HL-60/S4 treated with retinoic acid at 250 ng/mL for 4 days and 3 days (cell line): Measurements from ENCODE around the gene FBXL16.

Source experiments
- in situ Hi-C: fragments of 300-500 bp; cut with MboI; formaldehyde crosslinking; loops from 2 replicates; pipeline ENCODE4 v1.7.0; 2022; ENCODE audit warnings: low sequenced_read_pairs

The FBXL16 gene

GRCh38 chr16:734981-735881, 29.6 kb upstream of the FBXL16 start:
- in situ Hi-C loops, result no loop called here

- in situ Hi-C loops, result no loop called here
Measured at GRCh38 chr16:734208-734980, 28.8 kb upstream of the FBXL16 start.

GRCh38 chr16:733382-734207, 28.0 kb upstream of the FBXL16 start:
- in situ Hi-C loops, result no loop called here

GRCh38 chr16:732936-733335, 27.3 kb upstream of the FBXL16 start:
- in situ Hi-C loops, result no loop called here

GRCh38 chr16:732332-732731, 26.7 kb upstream of the FBXL16 start:
- in situ Hi-C loops, result no loop called here

GRCh38 chr16:730666-731509, 25.3 kb upstream of the FBXL16 start:
- in situ Hi-C loops, result no loop called here

GRCh38 chr16:729768-730665, 24.4 kb upstream of the FBXL16 start:
- in situ Hi-C loops, result no loop called here

- in situ Hi-C loops, result no loop called here
Measured at GRCh38 chr16:728890-729744, 23.5 kb upstream of the FBXL16 start.

GRCh38 chr16:728131-728889, 22.7 kb upstream of the FBXL16 start:
- in situ Hi-C loops, result no loop called here

GRCh38 chr16:727291-727977, 21.8 kb upstream of the FBXL16 start:
- in situ Hi-C loops, result no loop called here

- in situ Hi-C loops, result no loop called here
Measured at GRCh38 chr16:726438-727290, 21.1 kb upstream of the FBXL16 start, which contains the start of the genes CCDC78 and HAGHL. Gene CCDC78 (minus strand): TSS chr16:726443. CDS start chr16:726367, 76 bp downstream. Gene HAGHL (plus strand): TSS chr16:727106. CDS start chr16:727510, 404 bp downstream.

- in situ Hi-C loops, result no loop called here
Measured at GRCh38 chr16:726188-726437, 20.5 kb upstream of the FBXL16 start.

GRCh38 chr16:725463-726187, 20.0 kb upstream of the FBXL16 start:
- in situ Hi-C loops, result no loop called here

GRCh38 chr16:725041-725376, 19.4 kb upstream of the FBXL16 start:
- in situ Hi-C loops, result no loop called here

GRCh38 chr16:724188-725040, 18.8 kb upstream of the FBXL16 start:
- in situ Hi-C loops, result loop anchor here (25.0 kb wide), 1 partner anchor 338 kb away; the partner anchor contains the start of gene SSTR5
